ENCODE measurements around the gene ADH6. TPM values are rescaled to one million over a fixed set of nuclear protein-coding genes. Genes with fewer than 3 reads are reported as not detected.

The ADH6 gene
- total and polyA plus RNA-seq, 2 of the 8 experiments (the other 6 are each of a cell fraction or from before 2014, with no cell fraction given), result not detected

DNA sequence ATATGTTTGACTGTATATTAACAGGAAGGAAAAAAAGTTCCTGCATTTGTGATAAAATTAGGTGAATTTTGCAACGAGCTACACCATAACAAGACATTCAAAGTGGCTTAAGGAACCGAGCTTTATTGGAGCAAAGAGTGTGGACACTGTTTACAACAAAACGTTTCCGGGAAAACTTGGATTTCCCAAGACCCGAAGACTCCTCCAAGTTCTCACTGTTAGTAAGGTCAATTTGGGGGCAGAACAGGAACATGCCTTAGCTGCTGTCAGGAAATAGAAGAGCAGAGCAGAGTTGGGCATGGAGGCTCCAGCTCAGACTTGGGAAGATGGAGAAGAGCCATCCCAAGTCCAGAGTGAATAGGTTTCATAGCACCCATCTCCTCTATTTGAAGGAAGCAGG lies 16.5 kb downstream of the ADH6 start (continued):
- no peak for TF ChIP-seq SAP30 (IDR thresholded peaks at IDR 0.05; ENCODE audit: insufficient read depth, insufficient replicate concordance, low read length)
- TF ChIP-seq, protein P1, sequence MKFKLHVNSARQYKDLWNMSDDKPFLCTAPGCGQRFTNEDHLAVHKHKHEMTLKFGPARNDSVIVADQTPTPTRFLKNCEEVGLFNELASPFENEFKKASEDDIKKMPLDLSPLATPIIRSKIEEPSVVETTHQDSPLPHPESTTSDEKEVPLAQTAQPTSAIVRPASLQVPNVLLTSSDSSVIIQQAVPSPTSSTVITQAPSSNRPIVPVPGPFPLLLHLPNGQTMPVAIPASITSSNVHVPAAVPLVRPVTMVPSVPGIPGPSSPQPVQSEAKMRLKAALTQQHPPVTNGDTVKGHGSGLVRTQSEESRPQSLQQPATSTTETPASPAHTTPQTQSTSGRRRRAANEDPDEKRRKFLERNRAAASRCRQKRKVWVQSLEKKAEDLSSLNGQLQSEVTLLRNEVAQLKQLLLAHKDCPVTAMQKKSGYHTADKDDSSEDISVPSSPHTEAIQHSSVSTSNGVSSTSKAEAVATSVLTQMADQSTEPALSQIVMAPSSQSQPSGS (IDR thresholded peaks at IDR 0.05; ENCODE audit: low read length), result no peak
